K562 (cell line): ENCODE data around the gene TRAPPC4. TPM values are rescaled to one million over a fixed set of nuclear protein-coding genes. Genes with fewer than 3 reads are reported as not detected.
A peak's percentile ranks its signal among the peaks of the same experiment; 100 is the strongest.

Experiments used
- ATAC-seq: fragments of 200-7000 bp; cut with Tn5 transposase; 3 replicates; pipeline ENCODE4 v1.9.1; 2020; ENCODE audit warnings: moderate library complexity
- BruUV-seq: library from RNA; stranded (reverse); fragments of 400-500 nt; replicated peaks from 2 replicates; lab custom pipeline; 2021; lab: Mats Ljungman, UMichigan
- CTCF ChIA-PET: fragments of 300-600 bp; formaldehyde crosslinking; extraction: SDS; loops from one replicate; lab custom pipeline; 2021; ENCODE audit warnings: low intra/inter-chr PET ratio; lab: Yijun Ruan, JAX
- POLR2A ChIA-PET: fragments of 300-600, 350-650 bp; sonication (Branson Sonifier 250); formaldehyde crosslinking; extraction: SDS; loops from one replicate; lab custom pipeline; 2021; ENCODE audit warnings: antibody characterized with exemption, inconsistent platforms; lab: Yijun Ruan, JAX
- DNase-seq, 4 experiments: peaks; one replicate each; pipeline versions ENCODE4 v3.0.0 to v3.0.0-alpha.2; 2011 to 2018; ENCODE audit warnings: low spot score in 3 of 4, mixed read lengths in 3 of 4; ENCODE audit errors: extremely low read depth in 1 of 4
- FAIRE-seq: peaks from 2 replicates; lab custom pipeline; 2011; peaks lifted over from hg19 to GRCh38; lab: Jason Lieb, UNC
- H2AFZ ChIP-seq: 2 replicates; pipeline ENCODE4 v1.6.0; 2011; ENCODE audit warnings: low read depth, low read length, control low read depth, inconsistent platforms
- H3K27ac ChIP-seq: fragments of 200-600 bp; 3 replicates; pipeline ENCODE4 v1.8.0; 2011; ENCODE audit warnings: low read depth, mild to moderate bottlenecking, control low read depth, inconsistent platforms, low read length, moderate library complexity, mixed read lengths; ENCODE audit errors: extremely low read depth
- H3K27me3 ChIP-seq, 2 experiments: fragments of 300-600 bp in 1 of 2; 2 replicates in 1 of 2; 3 replicates in 1 of 2; pipeline versions ENCODE4 v1.6.0 to v1.8.0; 2011; ENCODE audit warnings: inconsistent platforms in 2 of 2, low read length in 2 of 2, mild to moderate bottlenecking in 1 of 2, mixed read lengths in 1 of 2, moderate library complexity in 1 of 2; ENCODE audit not compliant: control insufficient read depth in 2 of 2, insufficient read depth in 2 of 2
- H3K36me3 ChIP-seq: fragments of 300-600 bp; 3 replicates; pipeline ENCODE4 v1.8.0; 2011; ENCODE audit warnings: mild to moderate bottlenecking, low read length, inconsistent platforms; ENCODE audit not compliant: control insufficient read depth, insufficient read depth
- H3K4me1 ChIP-seq, 2 experiments: fragments of 200-600 bp in 1 of 2; replicated peaks in 1 of 2; 2 replicates in 1 of 2; 3 replicates in 1 of 2; pipeline versions ENCODE4 v1.5.1 to v1.8.0; 2011; ENCODE audit warnings: inconsistent platforms in 2 of 2, low read length in 2 of 2, mild to moderate bottlenecking in 1 of 2, mixed read lengths in 1 of 2, moderate library complexity in 1 of 2; ENCODE audit not compliant: control insufficient read depth in 2 of 2, insufficient read depth in 2 of 2
- H3K4me2 ChIP-seq: 2 replicates; pipeline ENCODE4 v1.6.1; 2011; ENCODE audit warnings: low read length, control low read depth, inconsistent platforms, mixed read lengths; ENCODE audit not compliant: insufficient read depth
- H3K4me3 ChIP-seq: fragments of 200-600 bp; sonication (generic), shearing (Covaris generic); 2 replicates; pipeline ENCODE4 v1.5.1; 2016; ENCODE audit warnings: control low read depth, inconsistent platforms
- H3K79me2 ChIP-seq: fragments of 200-600 bp; 3 replicates; pipeline ENCODE4 v1.8.0; 2011; ENCODE audit warnings: low read length, inconsistent platforms; ENCODE audit not compliant: control insufficient read depth, insufficient read depth
- H3K9ac ChIP-seq, 2 experiments: 2 replicates each; pipeline versions ENCODE4 v1.6.0 to v1.6.1; 2011; ENCODE audit warnings: low read depth in 2 of 2, low read length in 2 of 2, control low read depth in 1 of 2, inconsistent platforms in 1 of 2, mild to moderate bottlenecking in 1 of 2, mixed read lengths in 1 of 2; ENCODE audit not compliant: insufficient read depth in 1 of 2
- H3K9me1 ChIP-seq: one replicate; pipeline ENCODE4 v1.6.0; 2011; ENCODE audit warnings: inconsistent platforms, mild to moderate bottlenecking, low read length, moderate library complexity; ENCODE audit not compliant: control insufficient read depth, insufficient read depth
- H3K9me3 ChIP-seq: replicated peaks from 2 replicates; pipeline ENCODE4 v1.5.1; 2011; ENCODE audit warnings: low read depth, low read length, inconsistent platforms; ENCODE audit not compliant: control insufficient read depth, insufficient read depth
- H4K20me1 ChIP-seq: replicated peaks from 2 replicates; pipeline ENCODE4 v1.6.1; 2011; ENCODE audit warnings: low read length, inconsistent platforms, mixed read lengths; ENCODE audit not compliant: control insufficient read depth, insufficient read depth
- FOXJ3 ChIP-seq: sonication (generic); formaldehyde crosslinking; IDR thresholded peaks from 2 replicates; pipeline ENCODE4 v1.4.0; 2020; ENCODE audit warnings: mild to moderate bottlenecking, missing genetic modification reagents
- GATA2 ChIP-seq: sonication (generic); formaldehyde crosslinking; IDR thresholded peaks from 2 replicates; pipeline ENCODE4 v1.4.0; 2020; ENCODE audit warnings: mild to moderate bottlenecking, missing genetic modification reagents
- KLF6 ChIP-seq: fragments of 250-450 bp; sonication (Bioruptor Pico); IDR thresholded peaks from 2 replicates; pipeline ENCODE4 v1.4.0; 2020; ENCODE audit warnings: mild to moderate bottlenecking, moderate library complexity, borderline replicate concordance
- SRF ChIP-seq, 2 experiments: fragments of 250-450, 450-650 bp in 1 of 2; sonication (Bioruptor Pico) in 1 of 2; sonication (generic) in 1 of 2; formaldehyde crosslinking; IDR thresholded peaks; 2 replicates each; pipeline versions ENCODE4 v1.5.0 to v1.5.1; 2020 to 2022; ENCODE audit warnings: mild to moderate bottlenecking in 1 of 2, missing genetic modification reagents in 1 of 2
- ZNF584 ChIP-seq: fragments of 200-800 bp; sonication (Bioruptor generic); IDR thresholded peaks from 2 replicates; pipeline ENCODE4 v1.6.1; 2016; ENCODE audit warnings: low read depth, mild to moderate bottlenecking, missing genetic modification characterization, missing compliant biosample characterization
- WGBS: fragments of 100-300 bp; shearing (Covaris generic); methylation state at CpG from one replicate; pipeline ENCODE4 v1.1.6; 2016; ENCODE audit warnings: low coverage, mixed read lengths; ENCODE audit not compliant: insufficient coverage; ENCODE audit errors: missing lambda C conversion rate; 5-methylcytosine and 5-hydroxymethylcytosine counted together
- in situ Hi-C: fragments of 300-500 bp; cut with MboI; formaldehyde crosslinking; loops from 4 replicates; pipeline ENCODE4 v1.15.0; 2018; ENCODE audit warnings: inconsistent platforms, mixed read lengths
- intact Hi-C: fragments of 100-400 bp; cut with micrococcal nuclease; formaldehyde crosslinking; loops from 2 replicates; pipeline ENCODE4 v1.14.2; 2022
- polyA plus RNA-seq, 8 experiments: library from polyadenylated mRNA; depleted of rRNA in 4 of 8; stranded (reverse) in 5 of 8; unstranded in 3 of 8; fragments of >200 nt; fragmentation: Nextera tagmentation in 2 of 8; fragmentation: Illumina TruSeq in 1 of 8; extraction: Ambion mirVana in 2 of 8; extraction: Trizol in 1 of 8; gene quantifications; 2 replicates each; pipeline versions ENCODE4 v1.2.1 to v1.2.3, GENCODE V29; 2011 to 2014; ENCODE audit warnings: inconsistent platforms in 1 of 8, missing spikeins in 1 of 8
- total RNA-seq, 7 experiments: library from RNA; depleted of rRNA in 6 of 7; stranded (reverse); fragments of >200 nt in 6 of 7; fragmentation: Illumina TruSeq in 2 of 7; extraction: Trizol in 2 of 7; gene quantifications; 2 replicates each; pipeline versions ENCODE4 v1.2.1 to v1.2.3, GENCODE V29; 2011 to 2021; ENCODE audit warnings: low replicate concordance in 1 of 7
- TF ChIP-seq, protein P1 (sequence below): fragments of 450-650 bp; IDR thresholded peaks from 2 replicates; pipeline ENCODE4 v1.6.1; 2017; ENCODE audit warnings: antibody characterized with exemption

TRAPPC4 gene
- total and polyA plus RNA-seq, 9 of the 15 experiments (the other 6 are each of a cell fraction or from before 2014, with no cell fraction given): 121 to 524 (median 142) TPM

DNA sequence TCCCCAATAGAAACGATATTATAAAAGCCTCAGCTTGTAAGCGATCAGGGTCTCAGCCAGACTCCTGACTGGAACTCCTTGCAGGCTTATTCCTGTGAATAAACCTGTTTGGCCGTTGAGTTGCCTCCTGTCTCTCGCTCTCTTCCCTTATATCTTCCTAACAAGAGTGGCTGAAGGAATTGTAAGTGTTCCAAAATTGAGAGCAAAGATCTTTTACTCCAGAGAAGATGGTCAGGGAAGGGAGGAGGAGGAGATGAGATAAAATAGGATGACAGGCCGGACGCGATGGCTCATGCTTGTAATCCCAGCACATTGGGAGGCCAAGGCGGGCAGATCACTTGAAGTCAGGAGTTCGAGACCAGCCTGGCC lies 13.3 kb downstream of the TRAPPC4 start:
- Histone ChIP-seq H3K27ac (peak overlapping the region; percentile 21; the same call in 2 of the 3 replicates), H3K27me3 (no peaks in the 10 kb centered on the region), H3K4me3 (no peak overlapping the region), H3K4me2 (no peak overlapping the region), H3K9ac (no peak overlapping the region; a peak in 1 of 4 replicates), H3K36me3 (peaks cover 23% of the 10 kb centered on the region; the same call in 2 of the 3 replicates), H3K9me3 (no peaks in the 10 kb centered on the region), H3K79me2 (peaks cover 36% of the 10 kb centered on the region), H4K20me1 (peaks cover 12% of the 10 kb centered on the region), H3K9me1 (no peaks in the 10 kb centered on the region), H2AFZ (peak overlapping the region; percentile 96), H3K4me1 (peaks cover 26 to 38% of the 10 kb centered on the region in 2 experiments; a peak in 4 of 5 replicates)
- BruUV-seq: no TSS peak
- CTCF ChIA-PET: no interaction called here
- ATAC-seq: no peak
- intact Hi-C loops: loop anchor here (2.0 kb wide), 1 partner anchor 69 kb away; the partner anchor contains the start of gene DPAGT1
- POLR2A ChIA-PET: interaction anchor here (0.7 to 1.4 kb wide), 5 partner anchors 12 to 306 kb away, joined by 3 to 5 read pairs (median 4); no protein-coding TSS in a partner anchor
- FAIRE-seq: peak; percentile 74
- in situ Hi-C loops: no loop called here
- no peak for DNase-seq
- TF ChIP-seq, protein P1, sequence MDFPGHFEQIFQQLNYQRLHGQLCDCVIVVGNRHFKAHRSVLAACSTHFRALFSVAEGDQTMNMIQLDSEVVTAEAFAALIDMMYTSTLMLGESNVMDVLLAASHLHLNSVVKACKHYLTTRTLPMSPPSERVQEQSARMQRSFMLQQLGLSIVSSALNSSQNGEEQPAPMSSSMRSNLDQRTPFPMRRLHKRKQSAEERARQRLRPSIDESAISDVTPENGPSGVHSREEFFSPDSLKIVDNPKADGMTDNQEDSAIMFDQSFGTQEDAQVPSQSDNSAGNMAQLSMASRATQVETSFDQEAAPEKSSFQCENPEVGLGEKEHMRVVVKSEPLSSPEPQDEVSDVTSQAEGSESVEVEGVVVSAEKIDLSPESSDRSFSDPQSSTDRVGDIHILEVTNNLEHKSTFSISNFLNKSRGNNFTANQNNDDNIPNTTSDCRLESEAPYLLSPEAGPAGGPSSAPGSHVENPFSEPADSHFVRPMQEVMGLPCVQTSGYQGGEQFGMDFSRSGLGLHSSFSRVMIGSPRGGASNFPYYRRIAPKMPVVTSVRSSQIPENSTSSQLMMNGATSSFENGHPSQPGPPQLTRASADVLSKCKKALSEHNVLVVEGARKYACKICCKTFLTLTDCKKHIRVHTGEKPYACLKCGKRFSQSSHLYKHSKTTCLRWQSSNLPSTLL: no peak
- TF ChIP-seq ZNF584 (CRISPR knock-in tag) (no peak), GATA2 (CRISPR knock-in tag) (no peak), FOXJ3 (CRISPR knock-in tag) (no peak), SRF (CRISPR knock-in tag; IDR thresholded peaks at IDR 0.05) (no peak), KLF6 (no peak)
- 52% methylated on average over 9 of the region's 9 CpGs for WGBS
